Loucy (cell line): Measurements from ENCODE around the gene TCERG1.

Experiments used
- H2AFZ ChIP-seq: fragments of 200-600 bp; sonication (generic); 2 replicates; pipeline ENCODE4 v1.6.0; 2016; ENCODE audit warnings: antibody characterized with exemption, mild to moderate bottlenecking, low read length, moderate library complexity
- H3F3A ChIP-seq: fragments of 200-600 bp; 2 replicates; pipeline ENCODE4 v1.6.0; 2016; ENCODE audit warnings: antibody characterized with exemption, low read depth, mild to moderate bottlenecking
- H3K27me3 ChIP-seq: fragments of 200-600 bp; sonication (generic); 2 replicates; pipeline ENCODE4 v1.6.1; 2014; ENCODE audit warnings: low read length, mild to moderate bottlenecking; ENCODE audit not compliant: insufficient read depth, poor library complexity, severe bottlenecking
- H3K36me3 ChIP-seq: fragments of 200-600 bp; sonication (generic); 2 replicates; pipeline ENCODE4 v1.6.1; 2016; ENCODE audit warnings: low read length; ENCODE audit not compliant: insufficient read depth
- H3K4me1 ChIP-seq: fragments of 200-600 bp; sonication (generic); 2 replicates; pipeline ENCODE4 v1.5.1; 2014; ENCODE audit warnings: low read length, mild to moderate bottlenecking; ENCODE audit not compliant: insufficient read depth, poor library complexity, severe bottlenecking
- H3K4me2 ChIP-seq: fragments of 200-600 bp; sonication (generic); 2 replicates; pipeline ENCODE4 v1.6.0; 2014; ENCODE audit warnings: antibody characterized with exemption, low read length, low read depth, mild to moderate bottlenecking; ENCODE audit not compliant: poor library complexity, severe bottlenecking
- H3K4me3 ChIP-seq: fragments of 200-600 bp; sonication (generic); 2 replicates; pipeline ENCODE4 v1.5.1; 2014; ENCODE audit warnings: low read length, mild to moderate bottlenecking, mixed read lengths; ENCODE audit not compliant: poor library complexity, severe bottlenecking
- H3K79me2 ChIP-seq: fragments of 200-600 bp; sonication (generic); 2 replicates; pipeline ENCODE4 v1.6.1; 2014; ENCODE audit warnings: low read length; ENCODE audit not compliant: insufficient read depth
- H3K9ac ChIP-seq: fragments of 200-600 bp; sonication (generic); 2 replicates; pipeline ENCODE4 v1.6.0; 2014; ENCODE audit warnings: mild to moderate bottlenecking, low read depth, low read length, moderate library complexity; ENCODE audit not compliant: poor library complexity, severe bottlenecking
- H3K9me2 ChIP-seq: fragments of 200-600 bp; sonication (generic); replicated peaks from 2 replicates; pipeline ENCODE4 v1.6.1; 2016; ENCODE audit warnings: low read depth, low read length, mixed read lengths
- H3K9me3 ChIP-seq: fragments of 200-600 bp; sonication (generic); 2 replicates; pipeline ENCODE4 v1.6.1; 2014; ENCODE audit warnings: mild to moderate bottlenecking, antibody characterized with exemption, low read length, low read depth; ENCODE audit not compliant: insufficient read depth
- H4K20me1 ChIP-seq: fragments of 200-600 bp; sonication (generic); 2 replicates; pipeline ENCODE4 v1.6.0; 2014; ENCODE audit warnings: antibody characterized with exemption, low read length, mild to moderate bottlenecking; ENCODE audit not compliant: insufficient read depth, poor library complexity, severe bottlenecking
- EZH2phosphoT487 ChIP-seq: fragments of 200-600 bp; IDR thresholded peaks from 2 replicates; pipeline ENCODE4 v1.6.1; 2018; ENCODE audit warnings: antibody characterized with exemption, mild to moderate bottlenecking, moderate library complexity, borderline replicate concordance
- TF ChIP-seq, protein P1 (sequence below): fragments of 200-600 bp; sonication (generic); conservative IDR thresholded peaks from 2 replicates; pipeline ENCODE4 v1.5.1; 2014; ENCODE audit warnings: mild to moderate bottlenecking, antibody characterized with exemption, low read length

TCERG1 gene

GRCh38 chr5:146426305-146426704 lies 20.8 kb upstream of the TCERG1 start:
- Histone ChIP-seq H3K4me1 (peaks cover 6% of the 10 kb centered on the region), H3K9me2 (no peaks in the 10 kb centered on the region), H3K79me2 (no peaks in the 10 kb centered on the region), H3K4me2 (no peak overlapping the region), H4K20me1 (no peaks in the 10 kb centered on the region), H3K9ac (no peak overlapping the region), H2AFZ (peak overlapping the region; percentile 86; the same call in 1 of the 2 replicates), H3K36me3 (no peaks in the 10 kb centered on the region), H3K9me3 (no peaks in the 10 kb centered on the region), H3K27me3 (no peaks in the 10 kb centered on the region), H3K4me3 (no peak overlapping the region), H3F3A (no peaks in the 10 kb centered on the region)
- TF ChIP-seq, protein P1, sequence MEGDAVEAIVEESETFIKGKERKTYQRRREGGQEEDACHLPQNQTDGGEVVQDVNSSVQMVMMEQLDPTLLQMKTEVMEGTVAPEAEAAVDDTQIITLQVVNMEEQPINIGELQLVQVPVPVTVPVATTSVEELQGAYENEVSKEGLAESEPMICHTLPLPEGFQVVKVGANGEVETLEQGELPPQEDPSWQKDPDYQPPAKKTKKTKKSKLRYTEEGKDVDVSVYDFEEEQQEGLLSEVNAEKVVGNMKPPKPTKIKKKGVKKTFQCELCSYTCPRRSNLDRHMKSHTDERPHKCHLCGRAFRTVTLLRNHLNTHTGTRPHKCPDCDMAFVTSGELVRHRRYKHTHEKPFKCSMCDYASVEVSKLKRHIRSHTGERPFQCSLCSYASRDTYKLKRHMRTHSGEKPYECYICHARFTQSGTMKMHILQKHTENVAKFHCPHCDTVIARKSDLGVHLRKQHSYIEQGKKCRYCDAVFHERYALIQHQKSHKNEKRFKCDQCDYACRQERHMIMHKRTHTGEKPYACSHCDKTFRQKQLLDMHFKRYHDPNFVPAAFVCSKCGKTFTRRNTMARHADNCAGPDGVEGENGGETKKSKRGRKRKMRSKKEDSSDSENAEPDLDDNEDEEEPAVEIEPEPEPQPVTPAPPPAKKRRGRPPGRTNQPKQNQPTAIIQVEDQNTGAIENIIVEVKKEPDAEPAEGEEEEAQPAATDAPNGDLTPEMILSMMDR = no peak
- TF ChIP-seq EZH2phosphoT487 = no peak

GRCh38 chr5:146426853-146427618 lies 20.1 kb upstream of the TCERG1 start:
- TF ChIP-seq EZH2phosphoT487 = no peak
- TF ChIP-seq, protein P1 = peak; percentile 88
- Histone ChIP-seq H3K79me2 (no peaks in the 10 kb centered on the region), H3K9me3 (no peaks in the 10 kb centered on the region), H3F3A (no peaks in the 10 kb centered on the region), H2AFZ (peak overlapping the region; percentile 86), H3K4me2 (peak overlapping the region; percentile 18), H3K4me1 (peaks cover 6% of the 10 kb centered on the region), H3K9me2 (no peaks in the 10 kb centered on the region), H4K20me1 (no peaks in the 10 kb centered on the region), H3K4me3 (no peak overlapping the region), H3K36me3 (no peaks in the 10 kb centered on the region), H3K9ac (no peak overlapping the region), H3K27me3 (no peaks in the 10 kb centered on the region)

- Histone ChIP-seq H3K4me1 (peaks cover 6% of the 10 kb centered on the region), H3K9me3 (no peaks in the 10 kb centered on the region), H3K27me3 (no peaks in the 10 kb centered on the region), H3K36me3 (no peaks in the 10 kb centered on the region), H3K4me2 (peak overlapping the region; percentile 18), H3F3A (no peaks in the 10 kb centered on the region), H3K9ac (no peak overlapping the region), H3K79me2 (no peaks in the 10 kb centered on the region), H3K4me3 (no peak overlapping the region), H3K9me2 (no peaks in the 10 kb centered on the region), H4K20me1 (no peaks in the 10 kb centered on the region), H2AFZ (peak overlapping the region; percentile 86)
- TF ChIP-seq, protein P1 = no peak
- no peak for TF ChIP-seq EZH2phosphoT487
Observed at GRCh38 chr5:146427619-146427997, 19.5 kb upstream of the TCERG1 start.
